ENCODE results near the gene KLHL40.

KLHL40 gene

GRCh38 chr3:42640129-42640528 lies 45.2 kb upstream of the KLHL40 start:
- TF ChIP-seq CREB1 (IDR thresholded peaks at IDR 0.05; ENCODE audit: low read depth) (no peak), ZBTB7A (IDR thresholded peaks at IDR 0.05; ENCODE audit: low read depth) (no peak), FOXM1 (IDR thresholded peaks at IDR 0.05; ENCODE audit: borderline replicate concordance, low read depth) (no peak), RAD21 (IDR thresholded peaks at IDR 0.05; ENCODE audit: low read depth) (no peak), TEAD4 (IDR thresholded peaks at IDR 0.05) (no peak), TAF1 (IDR thresholded peaks at IDR 0.05; ENCODE audit: low read depth) (no peak), EGR1 (IDR thresholded peaks at IDR 0.05) (no peak), EP300 (IDR thresholded peaks at IDR 0.05; ENCODE audit: borderline replicate concordance) (no peak), MAX (IDR thresholded peaks at IDR 0.05) (no peak), NFIC (IDR thresholded peaks at IDR 0.05) (no peak)

- TF ChIP-seq ZBTB7A (IDR thresholded peaks at IDR 0.05; ENCODE audit: low read depth) (no peak), MAX (IDR thresholded peaks at IDR 0.05) (no peak), USF1 (IDR thresholded peaks at IDR 0.05) (no peak), TCF12 (IDR thresholded peaks at IDR 0.05; ENCODE audit: low read depth) (no peak), FOXM1 (IDR thresholded peaks at IDR 0.05; ENCODE audit: borderline replicate concordance, low read depth) (no peak), RAD21 (IDR thresholded peaks at IDR 0.05; ENCODE audit: low read depth) (no peak), TEAD4 (IDR thresholded peaks at IDR 0.05) (no peak), NFIC (IDR thresholded peaks at IDR 0.05) (no peak), CREB1 (IDR thresholded peaks at IDR 0.05; ENCODE audit: low read depth) (no peak)
Observed at GRCh38 chr3:42640771-42641370, 44.5 kb upstream of the KLHL40 start.

GRCh38 chr3:42647821-42648459 lies 37.4 kb upstream of the KLHL40 start:
- TF ChIP-seq TEAD4 (IDR thresholded peaks at IDR 0.05) (no peak), EP300 (IDR thresholded peaks at IDR 0.05; ENCODE audit: borderline replicate concordance) (no peak), FOXM1 (IDR thresholded peaks at IDR 0.05; ENCODE audit: borderline replicate concordance, low read depth) (no peak), MAX (IDR thresholded peaks at IDR 0.05) (no peak), RAD21 (IDR thresholded peaks at IDR 0.05; ENCODE audit: low read depth) (no peak), CEBPB (IDR thresholded peaks at IDR 0.05) (no peak), NFIC (IDR thresholded peaks at IDR 0.05) (no peak), CREB1 (IDR thresholded peaks at IDR 0.05; ENCODE audit: low read depth) (no peak), REST (IDR thresholded peaks at IDR 0.05; ENCODE audit: low read depth) (no peak), EGR1 (IDR thresholded peaks at IDR 0.05) (no peak), TAF1 (IDR thresholded peaks at IDR 0.05; ENCODE audit: low read depth) (no peak), USF1 (IDR thresholded peaks at IDR 0.05) (no peak), YY1 (IDR thresholded peaks at IDR 0.05; ENCODE audit: low read depth) (no peak), ZBTB7A (IDR thresholded peaks at IDR 0.05; ENCODE audit: low read depth) (no peak)

GRCh38 chr3:42649006-42649405 lies 36.3 kb upstream of the KLHL40 start:
- no peak for TF ChIP-seq EGR1 (IDR thresholded peaks at IDR 0.05)
- no peak for TF ChIP-seq RAD21 (IDR thresholded peaks at IDR 0.05; ENCODE audit: low read depth)
- TF ChIP-seq TCF12 (IDR thresholded peaks at IDR 0.05; ENCODE audit: low read depth): no peak
- no peak for TF ChIP-seq FOXM1 (IDR thresholded peaks at IDR 0.05; ENCODE audit: borderline replicate concordance, low read depth)
- TF ChIP-seq EP300 (IDR thresholded peaks at IDR 0.05; ENCODE audit: borderline replicate concordance): no peak
- no peak for TF ChIP-seq MAX (IDR thresholded peaks at IDR 0.05)
- TF ChIP-seq CREB1 (IDR thresholded peaks at IDR 0.05; ENCODE audit: low read depth): no peak
- no peak for TF ChIP-seq NFIC (IDR thresholded peaks at IDR 0.05)
- TF ChIP-seq ZBTB7A (IDR thresholded peaks at IDR 0.05; ENCODE audit: low read depth): no peak
- no peak for TF ChIP-seq CEBPB (IDR thresholded peaks at IDR 0.05)
- TF ChIP-seq USF1 (IDR thresholded peaks at IDR 0.05): no peak
- no peak for TF ChIP-seq YY1 (IDR thresholded peaks at IDR 0.05; ENCODE audit: low read depth)
- TF ChIP-seq TEAD4 (IDR thresholded peaks at IDR 0.05): no peak
- no peak for TF ChIP-seq REST (IDR thresholded peaks at IDR 0.05; ENCODE audit: low read depth)
- no peak for TF ChIP-seq TAF1 (IDR thresholded peaks at IDR 0.05; ENCODE audit: low read depth)

Measured in Ishikawa (cell line).